ENCODE measurements around the gene FRMD8. TPM values are rescaled to one million over a fixed set of nuclear protein-coding genes. Genes with fewer than 3 reads are reported as not detected.

Gene FRMD8
- total and polyA plus RNA-seq, 2 of the 4 experiments (the other 2 are of a cell fraction), result 11.3 to 19.8 TPM

DNA sequence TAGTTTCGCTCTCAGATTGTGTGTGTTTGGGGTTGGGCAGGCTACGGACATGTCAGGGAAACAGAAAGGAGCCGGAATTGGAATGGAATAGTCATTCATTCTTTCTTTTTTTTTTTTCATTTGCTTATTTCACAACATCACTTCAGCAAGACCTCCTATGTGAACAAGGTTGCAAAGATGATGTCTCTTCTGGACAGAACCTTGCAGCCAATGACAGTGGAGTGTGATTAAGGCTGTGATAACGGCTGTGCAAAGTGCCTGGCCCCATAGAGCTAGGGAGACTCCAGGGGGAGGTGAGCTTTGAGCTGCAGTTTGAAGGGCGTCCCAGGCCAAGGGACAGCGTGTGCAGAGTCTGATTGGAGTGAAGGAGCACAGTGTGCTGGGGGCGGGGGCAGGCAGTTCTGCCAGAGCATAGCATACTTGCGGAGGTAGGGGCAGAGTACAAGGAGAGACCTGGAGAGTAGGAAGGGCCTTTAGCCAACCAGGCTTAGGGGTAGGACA, 28.5 kb upstream of the FRMD8 start:
- no peak overlapping the region for H2BK15ac ChIP-seq (ENCODE audit: low read depth, low read length)
- in situ Hi-C loops (cut with MboI; ENCODE audit: low sequenced_read_pairs) (no loop called here), intact Hi-C loops (cut with micrococcal nuclease) (no loop called here), dilution Hi-C loops (cut with HindIII; ENCODE audit: low sequenced_read_pairs, unreplicated experiment) (no loop called here)
- no peak overlapping the region for H3K27ac ChIP-seq (ENCODE audit: insufficient read depth, low read length)
- H3K9ac ChIP-seq (ENCODE audit: low read depth, low read length), result no peak overlapping the region
- H3K79me1 ChIP-seq (ENCODE audit: low read depth in 1 of 2, low read length in 2 of 2), result 0 out of 4 replicates have a peak, but pooled peaks cover 0 to 4% of the 10 kb centered on the region in 2 experiments
- H2AK5ac ChIP-seq (ENCODE audit: low read depth, low read length), result no peak overlapping the region
- H2AK9ac ChIP-seq (replicated peaks; ENCODE audit: low read depth, low read length, poor library complexity), result no peak overlapping the region
- ChIA-PET CTCF (no interaction called here), POLR2A (ENCODE audit: unreplicated experiment) (interaction anchor here (0.6 to 2.8 kb wide), 2 partner anchors 142 to 144 kb away, joined by 4 to 10 read pairs; partner anchors contain the start of gene MALAT1)
- no peak overlapping the region for H4K8ac ChIP-seq (ENCODE audit: low read depth in 2 of 2, low read length in 2 of 2)
- no peak overlapping the region for H2BK5ac ChIP-seq (ENCODE audit: low read depth, low read length, poor library complexity, severe bottlenecking)
- WGBS, 2 experiments (ENCODE audit: extremely low coverage in 2 of 2, insufficient read length in 1 of 2), result 76% methylated on average over 5 of the region's 8 CpGs; no CpG with 5 or more reads in 1 of the 2 experiments
- no TSS peak for BruUV-seq (replicated peaks)
- no peak overlapping the region for H3K14ac ChIP-seq (replicated peaks; ENCODE audit: low read depth, low read length)
- no peak overlapping the region for H2BK120ac ChIP-seq (ENCODE audit: low read depth, low read length)
- no peak for ATAC-seq (ENCODE audit: low read depth)
- H3K18ac ChIP-seq (ENCODE audit: low read depth, low read length), result no peak overlapping the region
- no peaks in the 10 kb centered on the region for H3K9me3 ChIP-seq (ENCODE audit: control insufficient read depth, insufficient read depth, low read length)
- H3K4me1 ChIP-seq (ENCODE audit: control insufficient read depth, insufficient read depth, low read length), result peaks cover 8% of the 10 kb centered on the region
- H3K23ac ChIP-seq (ENCODE audit: low read depth, low read length), result no peak overlapping the region
- no peak overlapping the region for H2AFZ ChIP-seq (replicated peaks; ENCODE audit: low read length, poor library complexity)
- H2BK20ac ChIP-seq (ENCODE audit: low read depth, low read length), result no peak overlapping the region
- no peak for DNase-seq
- no peak overlapping the region for H3K4ac ChIP-seq (ENCODE audit: low read depth, low read length)
- no peak overlapping the region for H3K4me3 ChIP-seq (ENCODE audit: insufficient read depth, low read depth, low read length)
- H3K36me3 ChIP-seq (ENCODE audit: control insufficient read depth, insufficient read depth, low read length), result peaks cover 2% of the 10 kb centered on the region; the same call in 1 of the 2 replicates
- peaks cover 12% of the 10 kb centered on the region for H4K20me1 ChIP-seq (ENCODE audit: insufficient read depth, low read length)
- peaks cover 22% of the 10 kb centered on the region for H3K27me3 ChIP-seq (ENCODE audit: control insufficient read depth, insufficient read depth, low read length)
- H4K91ac ChIP-seq (ENCODE audit: insufficient read depth, low read depth, low read length), result no peak overlapping the region
- no peak overlapping the region for H4K5ac ChIP-seq (ENCODE audit: low read depth, low read length)
- H3K56ac ChIP-seq (ENCODE audit: extremely low read depth, insufficient read depth, low read length), result no peak overlapping the region
- H3K4me2 ChIP-seq (ENCODE audit: low read depth, low read length), result no peak overlapping the region
- H3K9me1 ChIP-seq (ENCODE audit: insufficient read depth, low read length), result peaks cover 7% of the 10 kb centered on the region; the same call in 1 of the 2 replicates
- no peak for TF ChIP-seq USF2 (IDR thresholded peaks at IDR 0.05; ENCODE audit: low read depth, low read length)
- peak; percentile 56 for TF ChIP-seq CEBPB (IDR thresholded peaks at IDR 0.05; ENCODE audit: low read depth, low read length)

Measured in IMR-90 (cell line).